Hepatocyte (in vitro differentiated cells): ENCODE results near the gene ESRRA. TPM values are rescaled to one million over a fixed set of nuclear protein-coding genes. Genes with fewer than 3 reads are reported as not detected.

Experiments
- DNase-seq: peaks from one replicate; pipeline ENCODE4 v3.0.0-alpha.2; 2016; ENCODE audit warnings: low spot score
- H2AFZ ChIP-seq: fragments of 200-600 bp; sonication (generic); 2 replicates; pipeline ENCODE4 v1.6.0; 2016; ENCODE audit warnings: antibody characterized with exemption, mild to moderate bottlenecking
- H3K27ac ChIP-seq: fragments of 200-600 bp; sonication (generic); 2 replicates; pipeline ENCODE4 v1.5.1; 2016; ENCODE audit warnings: mild to moderate bottlenecking
- H3K27me3 ChIP-seq: fragments of 200-600 bp; sonication (generic); 2 replicates; pipeline ENCODE4 v1.6.1; 2016
- H3K36me3 ChIP-seq: fragments of 200-600 bp; sonication (generic); replicated peaks from 2 replicates; pipeline ENCODE4 v1.5.1; 2016; ENCODE audit warnings: low read depth; ENCODE audit not compliant: insufficient read depth
- H3K4me1 ChIP-seq: fragments of 200-600 bp; sonication (generic); 2 replicates; pipeline ENCODE4 v1.5.1; 2016; ENCODE audit warnings: mild to moderate bottlenecking, moderate library complexity; ENCODE audit not compliant: insufficient read depth
- H3K4me2 ChIP-seq: fragments of 200-600 bp; sonication (generic); 2 replicates; pipeline ENCODE4 v1.6.0; 2016
- H3K4me3 ChIP-seq: fragments of 200-600 bp; sonication (generic); 2 replicates; pipeline ENCODE4 v1.5.1; 2016; ENCODE audit warnings: mild to moderate bottlenecking
- H3K79me2 ChIP-seq: fragments of 200-600 bp; sonication (generic); 2 replicates; pipeline ENCODE4 v1.6.0; 2017; ENCODE audit warnings: mild to moderate bottlenecking
- H3K9me2 ChIP-seq: fragments of 200-600 bp; sonication (generic); replicated peaks from 2 replicates; pipeline ENCODE4 v1.6.0; 2017; ENCODE audit warnings: mild to moderate bottlenecking; ENCODE audit not compliant: insufficient read depth
- H3K9me3 ChIP-seq: fragments of 200-600 bp; sonication (generic); 2 replicates; pipeline ENCODE4 v1.5.1; 2016; ENCODE audit warnings: low read depth, mild to moderate bottlenecking
- H4K20me1 ChIP-seq: fragments of 200-600 bp; sonication (generic); 2 replicates; pipeline ENCODE4 v1.6.0; 2016; ENCODE audit warnings: mild to moderate bottlenecking; ENCODE audit not compliant: insufficient read depth, poor library complexity, severe bottlenecking
- CTCF ChIP-seq: fragments of 200-600 bp; sonication (generic); IDR thresholded peaks from 2 replicates; pipeline ENCODE4 v1.5.1; 2016; ENCODE audit warnings: antibody characterized with exemption, mild to moderate bottlenecking; ENCODE audit not compliant: poor library complexity
- EZH2 ChIP-seq: fragments of 200-600 bp; sonication (generic); IDR thresholded peaks from 2 replicates; pipeline ENCODE4 v1.6.1; 2016; ENCODE audit warnings: antibody characterized with exemption, mild to moderate bottlenecking, borderline replicate concordance
- EZH2phosphoT487 ChIP-seq: fragments of 200-600 bp; sonication (generic); IDR thresholded peaks from one replicate; pipeline ENCODE4 v1.6.1; 2018; ENCODE audit warnings: antibody characterized with exemption, mild to moderate bottlenecking, low read depth, moderate library complexity; ENCODE audit not compliant: unreplicated experiment, severe bottlenecking
- whole genome bisulfite sequencing: methylation state at CpG from one replicate; pipeline ENCODE4 v1.1.6; 2016; ENCODE audit warnings: low lambda C conversion rate; ENCODE audit errors: missing lambda C conversion rate; 5-methylcytosine and 5-hydroxymethylcytosine counted together
- polyA plus RNA-seq: library from polyadenylated mRNA; unstranded; fragments of >200 nt; fragmentation: Nextera tagmentation; extraction: Ambion mirVana; gene quantifications from 2 replicates; pipeline ENCODE4 v1.2.1, GENCODE V29; 2016
- total RNA-seq: library from RNA; depleted of rRNA; stranded (reverse); fragments of >200 nt; gene quantifications from 2 replicates; pipeline ENCODE4 v1.2.3, GENCODE V29; 2014

Gene ESRRA
- total and polyA plus RNA-seq, 2 experiments from 2014 or later = 57.4 to 62.0 TPM

- 43% methylated on average over 13 of the region's 13 CpGs for WGBS
- H3K9me2 ChIP-seq = no peaks in the 10 kb centered on the region
- no peaks in the 10 kb centered on the region for H3K79me2 ChIP-seq
- H3K9me3 ChIP-seq = no peaks in the 10 kb centered on the region
- H3K27me3 ChIP-seq = no peaks in the 10 kb centered on the region
- H3K27ac ChIP-seq = peak overlapping the region; percentile 74
- H2AFZ ChIP-seq = no peak overlapping the region
- TF ChIP-seq CTCF (no peak), EZH2 (no peak), EZH2phosphoT487 (no peak)
- H3K36me3 ChIP-seq = no peaks in the 10 kb centered on the region
- H3K4me1 ChIP-seq = peaks cover 5% of the 10 kb centered on the region
- H4K20me1 ChIP-seq = no peaks in the 10 kb centered on the region
- DNase-seq = peak; percentile 92
- H3K4me3 ChIP-seq = no peak overlapping the region
- H3K4me2 ChIP-seq = no peak overlapping the region
Observed at GRCh38 chr11:64334764-64335735, 29.7 kb downstream of the ESRRA start.

GRCh38 chr11:64337538-64338249 lies 32.4 kb downstream of the ESRRA start:
- no peaks in the 10 kb centered on the region for H3K9me3 ChIP-seq
- no peak for DNase-seq
- WGBS = 81% methylated on average over 8 of the region's 8 CpGs
- TF ChIP-seq EZH2phosphoT487 (no peak), CTCF (no peak), EZH2 (no peak)
- H3K9me2 ChIP-seq = no peaks in the 10 kb centered on the region
- H3K27ac ChIP-seq = no peak overlapping the region
- no peak overlapping the region for H3K4me3 ChIP-seq
- H3K4me1 ChIP-seq = peaks cover 5% of the 10 kb centered on the region
- H3K36me3 ChIP-seq = no peaks in the 10 kb centered on the region
- no peaks in the 10 kb centered on the region for H3K27me3 ChIP-seq
- H4K20me1 ChIP-seq = no peaks in the 10 kb centered on the region
- H2AFZ ChIP-seq = no peak overlapping the region
- H3K4me2 ChIP-seq = no peak overlapping the region
- no peaks in the 10 kb centered on the region for H3K79me2 ChIP-seq

GRCh38 chr11:64338716-64339115 lies 33.4 kb downstream of the ESRRA start:
- Histone ChIP-seq H3K27me3 (no peaks in the 10 kb centered on the region), H3K9me3 (no peaks in the 10 kb centered on the region), H3K9me2 (no peaks in the 10 kb centered on the region), H4K20me1 (no peaks in the 10 kb centered on the region), H3K36me3 (no peaks in the 10 kb centered on the region), H3K4me1 (peaks cover 5% of the 10 kb centered on the region), H3K79me2 (no peaks in the 10 kb centered on the region), H2AFZ (no peak overlapping the region), H3K27ac (no peak overlapping the region), H3K4me2 (no peak overlapping the region), H3K4me3 (no peak overlapping the region)
- no peak for DNase-seq
- TF ChIP-seq CTCF (no peak), EZH2phosphoT487 (no peak), EZH2 (no peak)
- 89% methylated on average over 8 of the region's 8 CpGs for WGBS
